ENCODE results near the gene SETD7.

DNA sequence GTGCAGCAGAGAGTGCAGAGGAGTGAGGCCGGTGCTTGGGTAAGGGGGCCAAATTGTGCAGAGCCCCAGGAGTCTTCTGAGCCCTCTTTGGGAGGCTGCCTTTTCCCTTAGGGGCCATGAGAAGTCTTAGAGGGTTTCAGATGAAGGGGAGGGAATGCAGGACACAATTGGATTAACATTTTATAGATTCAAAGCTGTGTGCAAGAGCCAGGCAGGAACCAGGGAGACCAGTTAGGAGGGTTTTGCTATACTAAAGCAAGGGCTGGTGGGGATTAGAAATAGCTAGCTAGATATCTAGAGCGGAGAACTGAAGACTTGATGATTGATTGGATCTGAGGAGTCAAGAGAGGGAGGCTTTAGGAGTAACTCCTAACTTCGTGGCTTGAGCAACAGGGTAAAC lies 49.5 kb upstream of the SETD7 start:
- TF ChIP-seq CTCF (conservative IDR thresholded peaks at IDR 0.05): no peak
- TF ChIP-seq ZFX (IDR thresholded peaks at IDR 0.05): no peak

Measured in C4-2B (cell line).